HG03520 (cell line): ENCODE data around the gene TMBIM4.
"Not testable (repeated sequence)": the region's sequence is repeated elsewhere in the genome, so short reads cannot be mapped to it uniquely, and the experiment has no call there.

Experiments used
- ATAC-seq: cut with Tn5 transposase; IDR thresholded peaks from one replicate; pipeline ENCODE4 v1.9.1; 2021; ENCODE audit warnings: mild to moderate bottlenecking, moderate library complexity; ENCODE audit not compliant: unreplicated experiment

The TMBIM4 gene

GRCh38 chr12:66187036-66187435 is 17.2 kb upstream of the TMBIM4 start:
- no peak for ATAC-seq

GRCh38 chr12:66184822-66185221 is 15.0 kb upstream of the TMBIM4 start:
- not testable (repeated sequence) for ATAC-seq

- no peak for ATAC-seq
These were observed 13.2 kb upstream of the TMBIM4 start for GRCh38 chr12:66182956-66183355.

- ATAC-seq, result no peak
These were observed 6.5 kb upstream of the TMBIM4 start for GRCh38 chr12:66176105-66176900.

GRCh38 chr12:66174391-66175325 is 4.9 kb upstream of the TMBIM4 start:
- not testable (repeated sequence) for ATAC-seq

GRCh38 chr12:66170606-66171005 is 810 bp upstream of the TMBIM4 start:
- ATAC-seq, result no peak

DNA sequence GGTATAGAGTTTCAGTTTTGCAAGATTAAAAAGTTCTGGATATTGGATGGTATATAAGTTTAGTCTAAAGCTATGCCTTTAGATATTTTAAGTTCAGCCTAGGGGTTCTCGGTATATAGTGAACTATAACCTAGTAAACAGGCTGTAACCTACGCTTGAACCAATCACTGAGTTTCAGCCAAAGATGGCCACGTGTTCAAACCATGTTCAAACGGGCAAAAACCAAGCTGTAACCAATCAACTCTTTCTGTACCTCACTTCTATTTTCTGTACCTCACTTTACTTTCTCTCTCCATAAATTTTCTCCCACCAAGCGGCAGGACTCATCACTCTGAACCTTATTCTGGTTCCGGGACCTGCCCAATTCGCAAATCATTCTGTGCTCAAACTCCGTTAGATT is 1.4 kb downstream of the TMBIM4 start:
- ATAC-seq, result no peak

- no peak for ATAC-seq
These were observed 3.2 kb downstream of the TMBIM4 start for GRCh38 chr12:66166561-66166960.

DNA sequence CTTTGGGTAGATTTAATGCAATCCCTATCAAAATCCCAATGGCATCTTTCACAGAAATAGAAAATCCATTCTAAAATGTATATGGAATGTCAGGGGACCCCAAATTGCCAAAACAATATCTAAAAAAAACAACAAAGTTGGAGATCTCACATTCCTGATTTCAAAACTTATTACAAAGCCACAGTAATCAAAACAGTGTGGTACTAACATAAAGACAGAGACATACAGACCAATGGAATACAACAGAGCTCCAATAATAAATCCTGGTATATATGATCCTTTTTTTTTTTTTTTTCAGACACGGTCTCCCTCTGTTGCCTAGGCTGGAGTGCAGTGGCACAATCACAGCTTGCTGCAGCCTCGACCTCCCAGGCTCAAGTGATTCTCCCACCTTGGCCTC is 4.7 kb downstream of the TMBIM4 start:
- ATAC-seq, result no peak

DNA sequence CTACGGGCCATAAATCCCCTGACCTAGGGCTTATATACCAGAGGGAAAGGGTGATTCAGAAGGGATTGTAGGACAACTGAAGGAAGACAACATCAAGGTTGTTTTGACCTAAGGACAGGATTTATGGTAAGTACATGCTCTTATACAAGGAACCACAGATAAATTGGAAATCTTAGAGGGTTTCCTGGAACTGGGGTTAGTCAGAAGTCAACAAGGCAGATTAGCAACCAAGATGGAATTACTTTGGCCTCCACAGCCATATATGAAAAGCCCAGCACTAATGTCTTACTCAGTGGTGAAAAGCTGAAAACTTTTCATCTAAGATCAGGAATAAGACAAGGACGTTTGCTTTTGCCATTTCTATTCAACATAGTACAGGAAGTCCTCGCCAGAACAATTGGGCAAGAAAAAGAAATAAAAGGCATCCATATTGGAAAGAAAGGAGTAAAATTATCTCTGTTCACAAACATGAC is 5.4 kb downstream of the TMBIM4 start:
- ATAC-seq, result no peak

DNA sequence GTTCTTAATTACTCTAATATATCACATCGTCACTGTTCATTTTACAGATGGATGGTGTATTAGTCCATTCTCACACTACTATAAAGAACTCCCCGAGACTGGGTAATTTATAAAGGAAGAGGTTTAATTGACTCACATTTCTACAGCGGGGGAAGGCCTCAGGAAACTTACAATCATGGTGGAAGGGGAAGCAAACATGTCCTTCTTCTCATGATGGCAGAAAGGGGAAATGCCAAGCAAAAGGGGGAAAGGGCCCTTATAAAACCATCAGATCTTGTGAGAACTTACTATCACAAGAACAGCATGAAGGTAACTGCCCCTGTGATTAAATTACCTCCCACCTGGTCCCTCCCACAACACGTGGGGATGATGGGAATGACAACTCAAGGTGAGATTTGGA is 6.5 kb downstream of the TMBIM4 start:
- ATAC-seq, result no peak

DNA sequence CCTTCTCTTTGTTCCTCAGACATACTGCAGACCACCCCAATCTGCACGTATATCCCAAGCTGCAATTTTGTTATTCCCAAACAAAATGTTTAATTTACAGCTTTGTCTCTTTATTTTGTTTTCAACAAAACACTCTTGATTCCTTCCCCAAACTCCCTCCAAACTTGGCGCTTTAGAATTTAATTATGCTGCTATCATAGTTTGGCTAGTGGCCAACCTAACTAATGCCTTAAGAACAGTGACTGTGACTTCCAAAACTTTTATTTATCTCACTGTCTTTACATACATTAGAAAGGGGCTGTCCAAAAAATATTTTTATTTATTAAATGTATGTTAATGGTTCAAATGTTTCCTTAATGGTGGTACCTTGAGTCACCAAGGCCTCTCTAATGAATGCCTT is 7.1 kb downstream of the TMBIM4 start:
- ATAC-seq, result no peak

GRCh38 chr12:66160704-66161103 is 9.1 kb downstream of the TMBIM4 start:
- ATAC-seq, result no peak

DNA sequence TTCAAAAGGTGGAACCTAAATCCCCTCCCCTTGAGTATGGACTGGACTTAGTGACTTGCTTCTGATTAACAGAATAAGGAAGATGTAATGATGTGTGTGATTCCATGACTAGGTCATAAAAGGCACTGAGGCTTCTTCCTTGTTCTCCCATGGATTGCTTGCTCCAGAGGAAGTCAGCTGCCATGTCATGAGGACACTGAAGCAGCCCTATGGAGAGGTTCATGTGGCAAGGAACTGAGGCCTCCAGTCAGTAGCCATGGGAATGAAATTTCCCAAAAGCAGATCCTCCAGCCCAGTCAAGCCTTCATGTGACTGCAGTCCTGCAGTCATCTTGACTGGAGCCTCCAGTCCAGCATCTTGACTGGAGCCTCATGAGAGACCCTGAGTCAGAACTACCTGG is 10.7 kb downstream of the TMBIM4 start:
- no peak for ATAC-seq

GRCh38 chr12:66156654-66157053 is 13.1 kb downstream of the TMBIM4 start:
- no peak for ATAC-seq

- ATAC-seq, result no peak
These were observed 15.0 kb downstream of the TMBIM4 start for GRCh38 chr12:66154776-66155175.

DNA sequence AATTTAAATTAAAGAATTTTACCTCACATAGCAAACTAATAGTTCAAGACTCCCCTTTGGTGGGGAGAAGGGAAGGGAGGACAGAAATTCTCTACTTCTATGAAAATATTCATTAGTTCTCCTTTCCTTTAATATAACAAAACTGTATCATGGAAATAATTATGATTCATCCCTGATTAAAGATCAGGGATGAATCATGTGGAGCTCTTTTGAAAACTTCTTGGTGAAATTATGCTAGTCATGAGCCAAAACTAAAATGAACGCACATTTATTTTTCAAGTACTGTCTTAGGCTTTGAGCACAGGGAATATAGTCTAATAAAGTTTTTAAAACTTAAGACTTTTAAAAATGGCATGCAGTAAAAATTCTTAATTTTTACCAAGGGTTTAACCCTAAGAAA is 17.1 kb downstream of the TMBIM4 start:
- no peak for ATAC-seq

GRCh38 chr12:66149702-66150398 is 19.9 kb downstream of the TMBIM4 start:
- no peak for ATAC-seq

- no peak for ATAC-seq
These were observed 24.7 kb downstream of the TMBIM4 start for GRCh38 chr12:66144791-66145754.

DNA sequence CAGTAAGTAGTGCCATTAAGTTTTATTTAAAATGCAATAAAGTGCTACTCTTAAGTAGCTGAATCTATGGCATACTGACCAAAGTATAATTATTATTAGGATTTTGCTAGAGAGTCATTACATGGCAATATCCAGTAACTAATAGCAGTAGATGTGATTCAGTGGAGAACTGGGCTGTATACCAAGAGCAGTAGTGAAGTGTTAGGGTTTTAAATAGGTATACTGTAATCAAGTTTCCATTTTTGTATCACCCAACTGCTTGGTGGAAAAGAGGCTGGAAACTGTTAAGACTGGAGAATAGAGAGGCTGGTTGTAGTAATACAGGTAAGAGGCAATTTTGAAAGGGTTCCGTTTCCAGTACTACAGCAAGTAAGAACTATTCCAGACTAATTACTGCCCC is 25.9 kb downstream of the TMBIM4 start:
- ATAC-seq, result no peak
